Left kidney (tissue), 2 donors: ENCODE measurements around the gene LONP1. TPM values are rescaled to one million over a fixed set of nuclear protein-coding genes. Genes with fewer than 3 reads are reported as not detected.
"Not testable (repeated sequence)": the region's sequence is repeated elsewhere in the genome, so short reads cannot be mapped to it uniquely, and the experiment has no call there.

Source experiments
- DNase-seq: peaks from one replicate; pipeline ENCODE4 v3.0.0-alpha.2; 2013
- polyA plus RNA-seq: library from polyadenylated mRNA; unstranded; fragments of 120-200 nt; gene quantifications from one replicate; pipeline ENCODE4 v1.2.1, GENCODE V29; 2013; ENCODE audit not compliant: insufficient read length

LONP1 gene
- polyA plus RNA-seq, 1 donor = 50.7 TPM

GRCh38 chr19:5693195-5694166 lies 26.5 kb downstream of the LONP1 start:
- no peak for DNase-seq

DNA sequence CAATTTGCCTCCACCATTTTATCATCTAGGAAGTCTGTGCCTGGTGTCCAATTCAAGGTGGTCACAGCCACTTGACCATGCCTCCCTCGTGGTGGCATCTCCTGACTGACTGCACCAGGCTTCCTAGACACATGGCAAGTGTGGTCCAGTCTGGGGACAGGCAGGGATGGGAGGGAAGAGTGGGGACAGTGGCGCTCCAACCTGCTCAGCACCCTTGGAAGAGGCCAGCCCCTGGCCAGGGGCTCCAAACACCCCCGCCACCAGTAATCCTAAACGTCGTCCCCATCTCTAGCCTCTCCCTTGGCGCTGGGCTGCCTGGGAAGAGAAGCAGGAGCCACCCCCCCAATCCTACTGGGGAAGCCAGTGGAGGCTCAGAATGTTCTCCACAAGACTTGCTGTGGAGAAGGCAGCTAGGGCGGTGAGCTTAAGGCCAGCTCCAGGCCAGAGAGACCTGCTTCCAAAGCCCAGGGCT lies 27.2 kb downstream of the LONP1 start:
- no peak for DNase-seq

GRCh38 chr19:5691822-5692722 lies 27.9 kb downstream of the LONP1 start:
- no peak for DNase-seq

DNA sequence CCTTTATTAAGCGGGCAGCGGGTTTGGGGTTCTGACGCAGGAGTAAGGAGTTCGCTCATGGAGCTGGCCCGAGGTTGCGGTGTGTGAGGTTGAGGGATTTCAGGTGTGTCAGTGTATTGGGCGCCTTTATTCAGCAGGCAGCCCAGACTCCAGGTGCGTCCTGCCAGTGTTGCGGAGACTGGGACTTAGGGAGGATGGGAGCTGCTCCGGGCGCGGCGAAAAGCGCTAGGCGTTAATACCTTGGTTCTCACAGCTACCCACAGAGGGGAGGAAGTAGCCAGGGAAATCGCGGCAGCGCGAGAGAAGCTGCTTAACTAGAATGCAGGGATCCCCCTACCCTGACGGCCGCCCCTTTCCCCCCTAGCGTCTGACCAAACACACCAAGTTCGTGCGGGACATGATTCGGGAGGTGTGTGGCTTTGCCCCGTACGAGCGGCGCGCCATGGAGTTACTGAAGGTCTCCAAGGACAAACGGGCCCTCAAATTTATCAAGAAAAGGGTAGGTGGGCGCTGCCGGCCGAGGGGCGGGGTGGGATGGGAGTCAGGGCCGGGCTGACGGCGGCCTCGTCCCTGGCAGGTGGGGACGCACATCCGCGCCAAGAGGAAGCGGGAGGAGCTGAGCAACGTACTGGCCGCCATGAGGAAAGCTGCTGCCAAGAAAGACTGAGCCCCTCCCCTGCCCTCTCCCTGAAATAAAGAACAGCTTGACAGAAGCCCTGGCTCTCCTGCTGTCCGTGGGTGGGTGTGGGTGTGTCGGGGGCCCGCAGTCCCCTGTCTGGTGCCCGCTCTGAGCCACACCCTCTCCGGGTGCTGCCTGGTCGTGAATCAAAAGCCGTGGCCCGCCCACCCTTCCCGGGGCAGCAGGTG lies 28.8 kb downstream of the LONP1 start:
- no peak for DNase-seq

GRCh38 chr19:5690125-5690954 lies 29.6 kb downstream of the LONP1 start, which contains the start of gene RPL36:
Gene RPL36, plus strand, starts transcription at chr19:5690295. Its CDS starts 213 bp downstream, at chr19:5690508.
- peak; percentile 98 for DNase-seq

GRCh38 chr19:5688262-5688881 lies 31.6 kb downstream of the LONP1 start:
- DNase-seq = not testable (repeated sequence)

- no peak for DNase-seq
Observed at GRCh38 chr19:5687360-5688198, 32.4 kb downstream of the LONP1 start.

- peak; percentile 89 for DNase-seq
Observed at GRCh38 chr19:5686647-5687359, 33.1 kb downstream of the LONP1 start.

DNA sequence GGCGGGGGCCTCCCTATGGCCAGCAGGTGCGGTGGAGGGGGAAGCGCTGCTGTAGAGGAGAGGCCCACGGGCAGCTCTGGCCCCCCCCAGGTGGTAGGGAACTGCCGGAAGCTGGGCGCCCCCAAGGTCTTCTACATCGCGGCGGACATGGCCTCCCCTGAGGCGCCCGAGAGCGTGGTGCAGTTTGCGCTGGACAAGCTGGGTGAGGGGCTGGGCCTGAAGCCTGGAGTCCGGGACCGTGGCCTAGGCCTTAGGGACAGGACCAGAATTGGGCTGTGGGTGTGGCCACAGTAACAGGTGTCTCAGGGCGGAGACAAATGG lies 33.7 kb downstream of the LONP1 start:
- DNase-seq = no peak

- no peak for DNase-seq
Observed at GRCh38 chr19:5684694-5685430, 35.1 kb downstream of the LONP1 start.

- no peak for DNase-seq
Observed at GRCh38 chr19:5683177-5683886, 36.6 kb downstream of the LONP1 start.

- no peak for DNase-seq
Observed at GRCh38 chr19:5682107-5682482, 37.9 kb downstream of the LONP1 start.

DNA sequence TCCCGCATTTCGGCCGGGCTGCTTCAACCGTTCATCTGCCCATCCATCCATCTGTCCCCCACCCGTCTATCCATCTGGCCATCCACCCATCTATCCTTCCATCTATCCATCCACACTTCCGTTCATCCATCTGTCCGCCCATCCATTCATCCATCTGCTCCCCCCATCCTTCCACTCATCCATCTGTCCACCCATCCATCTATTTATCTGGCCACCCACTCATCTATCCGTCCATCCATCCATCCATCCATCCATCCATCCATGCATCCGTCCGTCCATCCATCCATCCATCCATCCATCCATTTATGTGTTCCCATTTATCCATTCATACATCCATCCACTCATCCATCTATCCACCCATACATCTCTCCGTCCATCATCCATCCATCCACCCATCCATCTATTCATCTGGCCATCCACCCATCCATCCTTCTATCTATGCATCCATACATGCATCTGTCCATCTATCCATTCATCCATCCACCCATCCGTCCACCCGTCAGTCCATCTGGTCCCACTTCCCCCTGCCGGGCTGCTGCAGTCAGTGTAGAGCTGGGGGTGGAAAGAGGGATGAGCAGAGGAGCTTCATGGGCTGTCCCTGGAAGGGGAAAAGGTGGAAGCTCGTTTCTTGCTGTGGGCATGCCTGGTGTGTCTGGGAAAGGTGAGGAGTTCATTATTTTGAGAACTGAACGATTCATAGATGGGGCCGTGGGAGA lies 38.4 kb downstream of the LONP1 start:
- no peak for DNase-seq

GRCh38 chr19:5680437-5681368 lies 39.2 kb downstream of the LONP1 start, which contains the start of the genes HSD11B1L and MICOS13:
Gene HSD11B1L, plus strand, starts transcription at chr19:5681027. Its CDS starts 3,806 bp downstream, at chr19:5684833.
Gene MICOS13, minus strand, starts transcription at chr19:5680516. Its CDS starts 30 bp downstream, at chr19:5680486.
- DNase-seq = peak; percentile 98

DNA sequence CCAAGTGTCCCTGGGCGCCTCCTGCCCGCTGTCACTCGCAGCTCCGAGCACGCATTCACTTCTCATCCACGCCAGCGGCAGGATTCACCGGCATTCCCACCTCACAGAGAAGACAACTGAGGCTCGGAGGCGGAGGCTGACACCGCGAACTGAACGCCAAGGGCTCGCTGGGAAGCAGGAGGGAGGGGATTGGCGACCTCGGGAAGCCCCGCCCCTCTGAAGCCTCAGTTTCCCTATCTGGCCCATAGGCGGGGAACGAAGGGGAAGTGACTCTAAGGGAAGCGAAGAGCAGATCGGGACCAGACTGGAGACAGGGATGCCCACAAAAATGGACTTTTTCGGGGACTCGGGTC lies 39.9 kb downstream of the LONP1 start:
- DNase-seq = no peak
